ENCODE results near the gene INVS. TPM values are rescaled to one million over a fixed set of nuclear protein-coding genes. Genes with fewer than 3 reads are reported as not detected.
A peak's percentile ranks its signal among the peaks of the same experiment; 100 is the strongest.

Gene INVS
- total and polyA plus RNA-seq, 2 of the 4 experiments (the other 2 are of a cell fraction), result 9.2 to 33.5 TPM

GRCh38 chr9:100294341-100294740, 195.3 kb downstream of the INVS start:
- Histone ChIP-seq H3K27ac (ENCODE audit: insufficient read depth, low read length) (no peak overlapping the region), H2BK20ac (ENCODE audit: low read depth, low read length) (no peak overlapping the region), H3K27me3 (ENCODE audit: control insufficient read depth, insufficient read depth, low read length) (no peaks in the 10 kb centered on the region), H4K20me1 (ENCODE audit: insufficient read depth, low read length) (peaks cover 5% of the 10 kb centered on the region), H4K5ac (ENCODE audit: low read depth, low read length) (no peak overlapping the region), H3K23ac (ENCODE audit: low read depth, low read length) (no peak overlapping the region), H3K4me1 (ENCODE audit: control insufficient read depth, insufficient read depth, low read length) (no peaks in the 10 kb centered on the region), H3K9ac (ENCODE audit: low read depth, low read length) (no peak overlapping the region), H3K18ac (ENCODE audit: low read depth, low read length) (no peak overlapping the region), H4K8ac (ENCODE audit: low read depth in 2 of 2, low read length in 2 of 2) (no peak overlapping the region), H2BK5ac (ENCODE audit: low read depth, low read length, poor library complexity, severe bottlenecking) (no peak overlapping the region), H2AFZ (replicated peaks; ENCODE audit: low read length, poor library complexity) (no peak overlapping the region), H3K9me1 (ENCODE audit: insufficient read depth, low read length) (peaks cover 13% of the 10 kb centered on the region; the same call in 1 of the 2 replicates), H3K36me3 (ENCODE audit: control insufficient read depth, insufficient read depth, low read length) (peaks cover 46% of the 10 kb centered on the region), H2BK15ac (ENCODE audit: low read depth, low read length) (no peak overlapping the region), H3K4me2 (ENCODE audit: low read depth, low read length) (no peak overlapping the region), H2AK9ac (replicated peaks; ENCODE audit: low read depth, low read length, poor library complexity) (no peak overlapping the region), H3K4ac (ENCODE audit: low read depth, low read length) (no peak overlapping the region), H3K4me3 (ENCODE audit: insufficient read depth, low read depth, low read length) (no peak overlapping the region), H2AK5ac (ENCODE audit: low read depth, low read length) (no peak overlapping the region), H4K91ac (ENCODE audit: insufficient read depth, low read depth, low read length) (no peak overlapping the region), H3K79me1 (ENCODE audit: low read depth in 1 of 2, low read length in 2 of 2) (peaks cover 13 to 30% of the 10 kb centered on the region in 2 experiments), H3K14ac (replicated peaks; ENCODE audit: low read depth, low read length) (no peak overlapping the region), H3K9me3 (ENCODE audit: control insufficient read depth, insufficient read depth, low read length) (no peaks in the 10 kb centered on the region), H3K56ac (ENCODE audit: extremely low read depth, insufficient read depth, low read length) (no peak overlapping the region), H2BK120ac (ENCODE audit: low read depth, low read length) (no peak overlapping the region)
- peak; percentile 65 for DNase-seq
- TF ChIP-seq FOS (IDR thresholded peaks at IDR 0.05; ENCODE audit: low read depth, low read length) (no peak), MXI1 (IDR thresholded peaks at IDR 0.05; ENCODE audit: borderline replicate concordance, low read depth, low read length) (no peak), USF2 (IDR thresholded peaks at IDR 0.05; ENCODE audit: low read depth, low read length) (no peak), RFX5 (IDR thresholded peaks at IDR 0.05; ENCODE audit: low read depth, low read length) (no peak), ELK1 (IDR thresholded peaks at IDR 0.05; ENCODE audit: borderline replicate concordance, low read depth, low read length) (no peak), POLR2A (IDR thresholded peaks at IDR 0.05; ENCODE audit: low read depth, low read length) (no peak), RAD21 (IDR thresholded peaks at IDR 0.05; ENCODE audit: low read length) (no peak), MAZ (IDR thresholded peaks at IDR 0.05; ENCODE audit: borderline replicate concordance, low read depth, low read length) (no peak), CHD1 (IDR thresholded peaks at IDR 0.05; ENCODE audit: low read depth, low read length) (no peak), CTCF (conservative IDR thresholded peaks at IDR 0.05; ENCODE audit: low read depth, low read length) (no peak), RCOR1 (IDR thresholded peaks at IDR 0.05; ENCODE audit: insufficient replicate concordance, low read length) (no peak), SMC3 (IDR thresholded peaks at IDR 0.05; ENCODE audit: low read depth, low read length) (no peak)
- no CpG with 5 or more reads among the region's 3 CpGs for WGBS, 2 experiments (ENCODE audit: extremely low coverage in 2 of 2, insufficient read length in 1 of 2)
- BruUV-seq (replicated peaks), result no TSS peak
- intact Hi-C loops (cut with micrococcal nuclease), result loop anchor here (10.0 kb wide), 1 partner anchor 170 kb away; no protein-coding TSS in a partner anchor
- in situ Hi-C loops (cut with MboI; ENCODE audit: low sequenced_read_pairs), result no loop called here
- POLR2A ChIA-PET (ENCODE audit: unreplicated experiment), result no interaction called here
- ATAC-seq (ENCODE audit: low read depth), result no peak
- CTCF ChIA-PET, result no interaction called here
- dilution Hi-C loops (cut with HindIII; ENCODE audit: low sequenced_read_pairs, unreplicated experiment), result no loop called here
